Uterus (tissue), 4 donors: Measurements from ENCODE around the gene CDYL2. TPM values are rescaled to one million over a fixed set of nuclear protein-coding genes. Genes with fewer than 3 reads are reported as not detected.
"Not testable (repeated sequence)": the region's sequence is repeated elsewhere in the genome, so short reads cannot be mapped to it uniquely, and the experiment has no call there.

Experiments used
- DNase-seq, 2 donors: peaks; one replicate each; pipeline ENCODE4 v3.0.0-alpha.2; 2019 to 2020
- H3K27ac ChIP-seq, 2 donors: fragments of 200-600 bp; sonication (generic); 1 replicate in 1 of 2; 2 replicates in 1 of 2; pipeline ENCODE4 v1.5.1; 2016 to 2018
- H3K27me3 ChIP-seq, 2 donors: fragments of 200-600 bp; sonication (generic); one replicate each; pipeline ENCODE4 v1.5.1; 2018 to 2019; ENCODE audit warnings: control low read depth in 1 of 2
- H3K36me3 ChIP-seq, 2 donors: fragments of 200-600 bp; sonication (generic); one replicate each; pipeline ENCODE4 v1.5.1; 2019; ENCODE audit warnings: control low read depth in 1 of 2
- H3K4me1 ChIP-seq, 2 donors: fragments of 200-600 bp; sonication (generic); one replicate each; pipeline ENCODE4 v1.5.1; 2018 to 2019; ENCODE audit warnings: control low read depth in 1 of 2
- H3K4me3 ChIP-seq, 2 donors: fragments of 200-600 bp; sonication (generic); 1 replicate in 1 of 2; 2 replicates in 1 of 2; pipeline ENCODE4 v1.5.1; 2018 to 2019; ENCODE audit warnings: mild to moderate bottlenecking in 1 of 2
- H3K9me3 ChIP-seq, 2 donors: fragments of 200-600 bp; sonication (generic); one replicate each; pipeline ENCODE4 v1.5.1; 2019; ENCODE audit warnings: control low read depth in 1 of 2
- CTCF ChIP-seq, 4 experiments: fragments of 200-600 bp in 2 of 4; fragments of 450-650 bp in 2 of 4; sonication (generic) in 2 of 4; IDR thresholded peaks; one replicate each; pipeline ENCODE4 v1.5.1; 2016 to 2019; ENCODE audit warnings: antibody characterized with exemption in 4 of 4, mild to moderate bottlenecking in 2 of 4, moderate library complexity in 1 of 4
- POLR2A ChIP-seq, 2 donors: fragments of 450-650 bp; IDR thresholded peaks; one replicate each; pipeline ENCODE4 v1.6.1; 2016; ENCODE audit warnings: antibody characterized with exemption in 2 of 2, mild to moderate bottlenecking in 1 of 2, moderate library complexity in 1 of 2
- intact Hi-C: fragments of 100-400 bp; cut with DNase I; formaldehyde crosslinking; loops from one replicate; pipeline ENCODE4 v1.15.1; 2023; ENCODE audit warnings: low total_unique reads
- total RNA-seq, 4 donors: library from RNA; depleted of rRNA in 3 of 4; stranded (reverse); fragments of >200 nt in 3 of 4; gene quantifications; one replicate each; pipeline versions ENCODE4 v1.1.0 to v1.2.4, GENCODE V29; 2014 to 2023
- donor health status: DM: yes; HTN: yes; CAD: no.

Gene CDYL2
- total RNA-seq, 4 donors from 2014 or later: 2.3 to 9.1 (median 5.1) TPM

DNA sequence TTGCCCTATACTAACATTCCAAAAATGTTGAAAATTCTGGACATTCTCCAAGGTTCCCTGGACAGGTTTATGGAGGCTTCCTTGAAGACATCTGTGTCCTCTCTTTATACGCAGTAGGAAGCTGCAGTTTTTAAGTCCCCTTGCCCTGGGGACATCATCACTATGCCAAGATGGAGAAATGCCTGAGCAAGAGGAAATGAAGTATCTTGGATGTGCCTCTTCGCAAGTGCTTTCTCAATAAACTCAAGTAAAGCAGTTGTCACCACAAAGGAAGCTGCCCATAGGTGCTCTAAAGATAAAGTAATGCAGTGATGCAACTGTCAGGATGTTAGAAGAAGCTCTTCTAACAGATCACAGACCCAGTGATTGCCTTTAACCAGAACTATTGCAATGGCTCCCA, 71.0 kb downstream of the CDYL2 start:
- no peak for DNase-seq
- no peak overlapping the region for H3K4me3 ChIP-seq
- no peaks in the 10 kb centered on the region for H3K9me3 ChIP-seq
- H3K4me1 ChIP-seq: no peaks in the 10 kb centered on the region
- intact Hi-C loops: no loop called here
- no peak for TF ChIP-seq POLR2A (IDR thresholded peaks at IDR 0.05)
- no peak for TF ChIP-seq CTCF (IDR thresholded peaks at IDR 0.05)
- H3K27me3 ChIP-seq: no peaks in the 10 kb centered on the region
- H3K36me3 ChIP-seq: no peaks in the 10 kb centered on the region
- H3K27ac ChIP-seq: no peak overlapping the region

DNA sequence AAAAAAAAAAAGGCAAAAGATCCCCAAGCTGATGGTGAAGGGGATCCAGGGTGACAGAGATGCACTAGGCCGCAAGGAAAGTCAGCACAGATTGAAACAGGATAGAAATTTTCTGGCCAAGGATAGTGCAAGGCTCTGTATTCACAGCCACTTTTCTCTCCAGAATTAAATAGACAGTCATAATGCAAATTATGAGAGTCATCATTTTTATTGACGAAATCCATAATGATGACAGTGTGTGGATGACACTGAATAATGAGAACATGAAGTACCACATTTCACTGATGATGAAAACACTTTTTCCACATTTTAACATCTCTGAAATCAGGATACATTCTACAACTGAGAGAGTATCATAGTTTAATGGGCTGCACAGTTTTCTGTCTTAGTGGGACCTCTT, 72.5 kb downstream of the CDYL2 start:
- no peak for DNase-seq
- Histone ChIP-seq H3K36me3 (no peaks in the 10 kb centered on the region), H3K4me3 (no peak overlapping the region), H3K9me3 (no peaks in the 10 kb centered on the region), H3K4me1 (no peaks in the 10 kb centered on the region), H3K27ac (no peak overlapping the region), H3K27me3 (no peaks in the 10 kb centered on the region)
- TF ChIP-seq POLR2A (IDR thresholded peaks at IDR 0.05) (no peak), CTCF (IDR thresholded peaks at IDR 0.05) (no peak)
- intact Hi-C loops: no loop called here

GRCh38 chr16:80727066-80727763, 77.2 kb downstream of the CDYL2 start:
- H3K27me3 ChIP-seq, H3K4me1 ChIP-seq, DNase-seq, H3K4me3 ChIP-seq, H3K27ac ChIP-seq, H3K36me3 ChIP-seq, H3K9me3 ChIP-seq, intact Hi-C loops: not testable (repeated sequence)

GRCh38 chr16:80725566-80726162, 78.7 kb downstream of the CDYL2 start:
- H3K27me3 ChIP-seq: no peaks in the 10 kb centered on the region
- H3K4me1 ChIP-seq: no peaks in the 10 kb centered on the region
- H3K36me3 ChIP-seq: no peaks in the 10 kb centered on the region
- no peak overlapping the region for H3K27ac ChIP-seq
- no peak for TF ChIP-seq CTCF (IDR thresholded peaks at IDR 0.05)
- no peak for TF ChIP-seq POLR2A (IDR thresholded peaks at IDR 0.05)
- no peak overlapping the region for H3K4me3 ChIP-seq
- DNase-seq: no peak
- intact Hi-C loops: no loop called here
- H3K9me3 ChIP-seq: no peaks in the 10 kb centered on the region

GRCh38 chr16:80723981-80724380, 80.4 kb downstream of the CDYL2 start:
- TF ChIP-seq CTCF (IDR thresholded peaks at IDR 0.05) (no peak), POLR2A (IDR thresholded peaks at IDR 0.05) (no peak)
- no peaks in the 10 kb centered on the region for H3K4me1 ChIP-seq
- no peaks in the 10 kb centered on the region for H3K36me3 ChIP-seq
- no peak for DNase-seq
- H3K27me3 ChIP-seq: no peaks in the 10 kb centered on the region
- no peaks in the 10 kb centered on the region for H3K9me3 ChIP-seq
- intact Hi-C loops: no loop called here
- no peak overlapping the region for H3K27ac ChIP-seq
- no peak overlapping the region for H3K4me3 ChIP-seq
